SK-N-MC (cell line): ENCODE measurements around the gene EEF1AKMT4.

ENCODE experiments used
- DNase-seq: peaks from one replicate; pipeline ENCODE4 v3.0.0-alpha.2; 2011; ENCODE audit warnings: low read depth, low spot score
- H3K27ac ChIP-seq: fragments of 200-600 bp; sonication (generic); 2 replicates; pipeline ENCODE4 v1.5.1; 2016; ENCODE audit warnings: mixed run types
- H3K36me3 ChIP-seq: fragments of 200-600 bp; sonication (generic); 2 replicates; pipeline ENCODE4 v1.6.1; 2017; ENCODE audit warnings: antibody characterized with exemption, low read length, mixed read lengths; ENCODE audit not compliant: insufficient read depth
- H3K4me3 ChIP-seq: fragments of 200-600 bp; sonication (generic); 2 replicates; pipeline ENCODE4 v1.5.1; 2016
- H3K9ac ChIP-seq: fragments of 200-600 bp; sonication (generic); 2 replicates; pipeline ENCODE4 v1.8.0; 2017; ENCODE audit warnings: mixed run types, mixed read lengths; ENCODE audit not compliant: insufficient read length
- H3K9me3 ChIP-seq: fragments of 200-600 bp; sonication (generic); 2 replicates; pipeline ENCODE4 v1.6.1; 2017; ENCODE audit warnings: low read depth, mild to moderate bottlenecking, antibody characterized with exemption, low read length, moderate library complexity, mixed read lengths
- EZH2 ChIP-seq: fragments of 200-600 bp; sonication (generic); IDR thresholded peaks from one replicate; pipeline ENCODE4 v1.6.1; 2017; ENCODE audit warnings: antibody characterized with exemption
- FOXP2 ChIP-seq: optimal IDR thresholded peaks from 2 replicates; pipeline ENCODE3; 2011; ENCODE audit warnings: mild to moderate bottlenecking, moderate library complexity; ENCODE audit not compliant: insufficient read depth; ENCODE audit errors: extremely low read length, control extremely low read depth
- POLR2AphosphoS5 ChIP-seq: IDR thresholded peaks from 2 replicates; pipeline ENCODE4 v1.6.1; 2012; ENCODE audit warnings: mild to moderate bottlenecking, low read depth, low read length, borderline replicate concordance

EEF1AKMT4 gene

GRCh38 chr3:184283681-184284080 is 34.2 kb downstream of the EEF1AKMT4 start:
- Histone ChIP-seq H3K4me3 (no peak overlapping the region), H3K36me3 (no peaks in the 10 kb centered on the region), H3K9ac (no peak overlapping the region), H3K27ac (no peak overlapping the region), H3K9me3 (no peaks in the 10 kb centered on the region)
- DNase-seq, result no peak
- TF ChIP-seq FOXP2, result no peak
- no peak for TF ChIP-seq EZH2
- TF ChIP-seq POLR2AphosphoS5, result no peak

- Histone ChIP-seq H3K9ac (no peak overlapping the region), H3K9me3 (no peaks in the 10 kb centered on the region), H3K4me3 (no peak overlapping the region), H3K36me3 (no peaks in the 10 kb centered on the region), H3K27ac (no peak overlapping the region)
- peak; percentile 51 for DNase-seq
- TF ChIP-seq FOXP2 (no peak), EZH2 (no peak), POLR2AphosphoS5 (no peak)
Measured at GRCh38 chr3:184284696-184285095, 35.2 kb downstream of the EEF1AKMT4 start.

- no peak for DNase-seq
- no peak for TF ChIP-seq POLR2AphosphoS5
Measured at GRCh38 chr3:184289426-184289938, 40.0 kb downstream of the EEF1AKMT4 start.

GRCh38 chr3:184290331-184290730 is 40.9 kb downstream of the EEF1AKMT4 start:
- no peaks in the 10 kb centered on the region for H3K36me3 ChIP-seq
- no peak overlapping the region for H3K4me3 ChIP-seq
- no peak for TF ChIP-seq FOXP2
- TF ChIP-seq POLR2AphosphoS5, result no peak
- TF ChIP-seq EZH2, result no peak
- no peaks in the 10 kb centered on the region for H3K9me3 ChIP-seq
- no peak overlapping the region for H3K9ac ChIP-seq
- no peak for DNase-seq
- H3K27ac ChIP-seq, result no peak overlapping the region

More at GRCh38 chr3:184289426-184289938, 40.0 kb downstream of the EEF1AKMT4 start:
- H3K27ac ChIP-seq, result no peak overlapping the region
- H3K9ac ChIP-seq, result no peak overlapping the region
- H3K4me3 ChIP-seq, result no peak overlapping the region
- H3K9me3 ChIP-seq, result no peaks in the 10 kb centered on the region
- H3K36me3 ChIP-seq, result no peaks in the 10 kb centered on the region

GRCh38 chr3:184291044-184291737 is 41.7 kb downstream of the EEF1AKMT4 start:
- H3K27ac ChIP-seq, result no peak overlapping the region

GRCh38 chr3:184291738-184292445 is 42.4 kb downstream of the EEF1AKMT4 start:
- no peak for DNase-seq
- Histone ChIP-seq H3K36me3 (no peaks in the 10 kb centered on the region), H3K9me3 (no peaks in the 10 kb centered on the region), H3K9ac (no peak overlapping the region), H3K4me3 (no peak overlapping the region), H3K27ac (no peak overlapping the region)
- TF ChIP-seq FOXP2 (no peak), EZH2 (no peak), POLR2AphosphoS5 (no peak)

More at GRCh38 chr3:184291044-184291737, 41.7 kb downstream of the EEF1AKMT4 start:
- H3K9ac ChIP-seq, result no peak overlapping the region
- no peak for TF ChIP-seq EZH2
- no peak for TF ChIP-seq POLR2AphosphoS5
- no peak for TF ChIP-seq FOXP2
- H3K9me3 ChIP-seq, result no peaks in the 10 kb centered on the region
- H3K4me3 ChIP-seq, result no peak overlapping the region
- no peak for DNase-seq
- no peaks in the 10 kb centered on the region for H3K36me3 ChIP-seq

GRCh38 chr3:184295771-184296170 is 46.3 kb downstream of the EEF1AKMT4 start:
- no peak for DNase-seq
- no peaks in the 10 kb centered on the region for H3K9me3 ChIP-seq
- peaks cover 10% of the 10 kb centered on the region for H3K36me3 ChIP-seq
- no peak overlapping the region for H3K4me3 ChIP-seq
- no peak overlapping the region for H3K9ac ChIP-seq
- no peak overlapping the region for H3K27ac ChIP-seq
- TF ChIP-seq FOXP2 (no peak), EZH2 (no peak), POLR2AphosphoS5 (no peak)

GRCh38 chr3:184296616-184297015 is 47.1 kb downstream of the EEF1AKMT4 start:
- no peak overlapping the region for H3K4me3 ChIP-seq
- no peaks in the 10 kb centered on the region for H3K9me3 ChIP-seq
- no peak for DNase-seq
- H3K9ac ChIP-seq, result no peak overlapping the region
- peaks cover 18% of the 10 kb centered on the region for H3K36me3 ChIP-seq
- H3K27ac ChIP-seq, result no peak overlapping the region
- TF ChIP-seq EZH2 (no peak), FOXP2 (no peak), POLR2AphosphoS5 (no peak)
